Measurements from ENCODE around the gene AKAP1.

The AKAP1 gene

DNA sequence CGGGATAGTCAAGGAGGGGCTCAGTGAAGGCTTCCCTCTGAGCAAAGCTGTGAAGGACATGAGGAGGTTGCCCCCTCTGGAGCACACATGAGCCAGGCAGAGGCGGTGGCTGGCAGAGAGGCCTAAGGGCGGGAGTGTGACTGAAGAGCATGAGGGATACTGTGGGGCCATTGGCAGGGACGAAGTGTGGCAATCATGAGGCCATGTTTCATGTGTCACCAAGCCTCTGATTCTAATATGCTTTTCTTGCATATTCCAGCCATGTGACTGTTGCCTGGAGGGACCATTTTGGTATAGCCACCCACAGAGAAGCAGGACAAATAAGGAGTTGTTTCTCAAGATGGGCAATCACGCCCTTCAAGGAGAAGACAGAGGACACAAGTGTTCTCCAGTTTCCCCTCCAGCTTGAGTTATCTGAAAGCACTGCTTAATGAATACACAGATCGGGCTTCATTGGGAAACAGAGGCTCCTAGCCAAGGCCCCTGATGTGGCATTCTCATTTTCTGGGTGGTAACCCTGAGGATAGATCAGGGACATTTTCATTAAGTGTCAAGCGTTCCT, 68.0 kb downstream of the AKAP1 start:
- H3K4me3 ChIP-seq (replicated peaks; ENCODE audit: low read depth, low read length) = no peak overlapping the region
- DNase-seq (ENCODE audit: low read depth) = no peak
- TF ChIP-seq CTCF (IDR thresholded peaks at IDR 0.05; ENCODE audit: low read length, missing control alignments) = no peak

GRCh38 chr17:57154921-57155320, 69.9 kb downstream of the AKAP1 start:
- DNase-seq (ENCODE audit: low read depth) = no peak
- TF ChIP-seq CTCF (IDR thresholded peaks at IDR 0.05; ENCODE audit: low read length, missing control alignments) = no peak
- no peak overlapping the region for H3K4me3 ChIP-seq (replicated peaks; ENCODE audit: low read depth, low read length)

DNA sequence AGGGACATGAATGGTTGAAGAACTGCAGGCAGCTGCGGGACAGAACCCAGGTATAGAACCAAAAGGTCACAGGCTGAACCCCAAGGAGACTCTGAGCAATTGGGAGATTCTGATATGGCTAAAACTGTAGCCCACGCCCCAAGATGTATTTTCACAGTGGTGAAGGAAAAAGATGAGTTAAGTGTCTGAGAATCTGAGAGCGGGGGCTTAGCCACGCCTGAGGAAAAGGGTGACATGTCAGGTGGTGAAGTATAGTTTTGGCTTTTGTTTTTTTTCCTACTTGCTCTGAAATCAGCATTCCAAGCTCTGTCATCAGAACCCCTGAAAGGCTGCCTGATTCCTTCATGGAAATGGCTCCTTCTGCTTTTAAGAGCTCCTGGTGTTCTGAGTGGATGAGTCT, 73.3 kb downstream of the AKAP1 start:
- no peak for TF ChIP-seq CTCF (IDR thresholded peaks at IDR 0.05; ENCODE audit: low read length, missing control alignments)
- DNase-seq (ENCODE audit: low read depth) = no peak
- no peak overlapping the region for H3K4me3 ChIP-seq (replicated peaks; ENCODE audit: low read depth, low read length)

GRCh38 chr17:57158795-57159194, 73.7 kb downstream of the AKAP1 start:
- no peak for DNase-seq (ENCODE audit: low read depth)
- no peak for TF ChIP-seq CTCF (IDR thresholded peaks at IDR 0.05; ENCODE audit: low read length, missing control alignments)

DNA sequence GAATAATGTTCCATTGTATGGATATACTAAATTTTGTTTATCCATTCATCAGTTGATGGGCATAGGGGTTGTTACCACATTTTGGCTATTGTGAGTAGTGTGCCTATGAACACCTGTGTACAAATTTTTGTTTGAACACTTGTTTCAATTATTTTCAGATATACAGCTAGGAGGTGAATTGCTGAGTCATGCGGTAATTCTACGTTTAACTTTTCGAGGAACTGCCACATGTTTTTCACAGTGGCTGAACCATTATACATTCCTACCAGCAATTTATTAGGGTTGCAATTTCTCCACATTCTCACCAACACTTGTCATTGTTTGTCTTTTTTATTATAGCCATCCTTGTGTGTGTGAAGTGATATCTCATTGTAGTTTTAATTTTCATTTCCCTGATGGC, 75.6 kb downstream of the AKAP1 start:
- no peak for DNase-seq (ENCODE audit: low read depth)
- TF ChIP-seq CTCF (IDR thresholded peaks at IDR 0.05; ENCODE audit: low read length, missing control alignments) = no peak
- H3K4me3 ChIP-seq (replicated peaks; ENCODE audit: low read depth, low read length) = no peak overlapping the region

More at GRCh38 chr17:57158795-57159194, 73.7 kb downstream of the AKAP1 start:
- H3K4me3 ChIP-seq (replicated peaks; ENCODE audit: low read depth, low read length) = no peak overlapping the region

DNA sequence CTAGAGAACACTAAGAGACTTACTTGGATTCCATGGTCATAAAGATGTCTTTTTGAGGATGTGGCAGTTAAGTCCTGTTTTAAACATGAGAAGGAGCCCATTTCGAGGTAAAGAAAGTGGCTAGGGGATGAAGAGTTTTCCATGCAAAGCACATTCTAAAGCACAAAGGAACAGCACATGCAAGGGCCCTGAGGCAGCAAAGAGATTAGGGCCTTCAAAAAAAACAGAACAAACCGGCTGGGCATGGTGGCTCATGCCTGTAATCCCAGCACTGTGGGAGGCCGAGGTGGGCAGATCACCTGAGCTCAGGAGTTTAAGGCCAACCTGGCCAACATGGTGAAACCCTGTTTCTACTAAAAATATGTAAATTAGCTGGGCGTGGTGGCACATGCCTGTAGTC, 79.8 kb downstream of the AKAP1 start:
- DNase-seq (ENCODE audit: low read depth) = no peak
- TF ChIP-seq CTCF (IDR thresholded peaks at IDR 0.05; ENCODE audit: low read length, missing control alignments) = no peak
- no peak overlapping the region for H3K4me3 ChIP-seq (replicated peaks; ENCODE audit: low read depth, low read length)

- DNase-seq (ENCODE audit: low read depth) = no peak
- TF ChIP-seq CTCF (IDR thresholded peaks at IDR 0.05; ENCODE audit: low read length, missing control alignments) = no peak
- no peak overlapping the region for H3K4me3 ChIP-seq (replicated peaks; ENCODE audit: low read depth, low read length)
Observed at GRCh38 chr17:57165754-57166153, 80.7 kb downstream of the AKAP1 start.

Measured in fibroblast of pulmonary artery (primary cell).